Vagina (tissue), 2 donors: ENCODE results near the gene AGR3. TPM values are rescaled to one million over a fixed set of nuclear protein-coding genes. Genes with fewer than 3 reads are reported as not detected.
"Not testable (repeated sequence)": the region's sequence is repeated elsewhere in the genome, so short reads cannot be mapped to it uniquely, and the experiment has no call there.

Source experiments
- DNase-seq, 2 donors: peaks; one replicate each; pipeline ENCODE4 v3.0.0-alpha.2; 2017; ENCODE audit errors: extremely low spot score in 2 of 2
- H3K27ac ChIP-seq: fragments of 200-600 bp; sonication (generic); one replicate; pipeline ENCODE4 v1.5.1; 2019
- H3K27me3 ChIP-seq: fragments of 200-600 bp; sonication (generic); one replicate; pipeline ENCODE4 v1.5.1; 2019
- H3K36me3 ChIP-seq, 2 donors: fragments of 200-600 bp; sonication (generic); one replicate each; pipeline ENCODE4 v1.5.1; 2017 to 2019
- H3K4me1 ChIP-seq: fragments of 200-600 bp; sonication (generic); one replicate; pipeline ENCODE4 v1.5.1; 2019
- H3K4me3 ChIP-seq, 2 donors: fragments of 200-600 bp; sonication (generic); 1 replicate in 1 of 2; 2 replicates in 1 of 2; pipeline ENCODE4 v1.5.1; 2016 to 2019
- H3K9me3 ChIP-seq: fragments of 200-600 bp; sonication (generic); one replicate; pipeline ENCODE4 v1.5.1; 2019
- POLR2A ChIP-seq, 2 donors: fragments of 450-650 bp; IDR thresholded peaks; one replicate each; pipeline ENCODE4 v1.6.1; 2017; ENCODE audit warnings: antibody characterized with exemption in 2 of 2, mild to moderate bottlenecking in 2 of 2, moderate library complexity in 2 of 2
- POLR2AphosphoS5 ChIP-seq, 2 donors: sonication (generic); formaldehyde crosslinking; IDR thresholded peaks; one replicate each; pipeline ENCODE4 v1.9.0; 2017; ENCODE audit warnings: antibody characterized with exemption in 2 of 2, mild to moderate bottlenecking in 2 of 2, low read depth in 1 of 2; ENCODE audit not compliant: insufficient read depth in 1 of 2
- intact Hi-C: fragments of 100-400 bp; cut with DNase I; formaldehyde crosslinking; loops from one replicate; pipeline ENCODE4 v1.15.1; 2023
- total RNA-seq: library from RNA; depleted of rRNA; stranded (reverse); fragments of >200 nt; gene quantifications from one replicate; pipeline ENCODE4 v1.2.3, GENCODE V29; 2016
- TF ChIP-seq, protein P1 (sequence below), 3 experiments: fragments of 450-650 bp in 2 of 3; fragments of 200-600 bp in 1 of 3; sonication (generic) in 1 of 3; IDR thresholded peaks; one replicate each; pipeline ENCODE4 v1.5.1; 2017 to 2019; ENCODE audit warnings: antibody characterized with exemption in 3 of 3, mild to moderate bottlenecking in 2 of 3, moderate library complexity in 2 of 3

The AGR3 gene
- total RNA-seq, 1 donor from 2014 or later, result not detected

- Histone ChIP-seq H3K4me1 (no peaks in the 10 kb centered on the region), H3K9me3 (no peaks in the 10 kb centered on the region), H3K27me3 (no peaks in the 10 kb centered on the region), H3K36me3 (no peaks in the 10 kb centered on the region), H3K27ac (no peak overlapping the region), H3K4me3 (no peak overlapping the region)
- TF ChIP-seq, protein P1, sequence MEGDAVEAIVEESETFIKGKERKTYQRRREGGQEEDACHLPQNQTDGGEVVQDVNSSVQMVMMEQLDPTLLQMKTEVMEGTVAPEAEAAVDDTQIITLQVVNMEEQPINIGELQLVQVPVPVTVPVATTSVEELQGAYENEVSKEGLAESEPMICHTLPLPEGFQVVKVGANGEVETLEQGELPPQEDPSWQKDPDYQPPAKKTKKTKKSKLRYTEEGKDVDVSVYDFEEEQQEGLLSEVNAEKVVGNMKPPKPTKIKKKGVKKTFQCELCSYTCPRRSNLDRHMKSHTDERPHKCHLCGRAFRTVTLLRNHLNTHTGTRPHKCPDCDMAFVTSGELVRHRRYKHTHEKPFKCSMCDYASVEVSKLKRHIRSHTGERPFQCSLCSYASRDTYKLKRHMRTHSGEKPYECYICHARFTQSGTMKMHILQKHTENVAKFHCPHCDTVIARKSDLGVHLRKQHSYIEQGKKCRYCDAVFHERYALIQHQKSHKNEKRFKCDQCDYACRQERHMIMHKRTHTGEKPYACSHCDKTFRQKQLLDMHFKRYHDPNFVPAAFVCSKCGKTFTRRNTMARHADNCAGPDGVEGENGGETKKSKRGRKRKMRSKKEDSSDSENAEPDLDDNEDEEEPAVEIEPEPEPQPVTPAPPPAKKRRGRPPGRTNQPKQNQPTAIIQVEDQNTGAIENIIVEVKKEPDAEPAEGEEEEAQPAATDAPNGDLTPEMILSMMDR (IDR thresholded peaks at IDR 0.05), result no peak
- TF ChIP-seq POLR2A (IDR thresholded peaks at IDR 0.05) (no peak), POLR2AphosphoS5 (IDR thresholded peaks at IDR 0.05; ENCODE audit: insufficient read depth in 1 of 2, low read depth in 1 of 2) (no peak)
- intact Hi-C loops, result no loop called here
- DNase-seq, result no peak
Observed at GRCh38 chr7:16867328-16867727, 14.5 kb downstream of the AGR3 start.

GRCh38 chr7:16853189-16853588 is 28.6 kb downstream of the AGR3 start:
- H3K4me3 ChIP-seq, DNase-seq, H3K4me1 ChIP-seq, H3K9me3 ChIP-seq, intact Hi-C loops, H3K36me3 ChIP-seq, H3K27me3 ChIP-seq, H3K27ac ChIP-seq: not testable (repeated sequence)

DNA sequence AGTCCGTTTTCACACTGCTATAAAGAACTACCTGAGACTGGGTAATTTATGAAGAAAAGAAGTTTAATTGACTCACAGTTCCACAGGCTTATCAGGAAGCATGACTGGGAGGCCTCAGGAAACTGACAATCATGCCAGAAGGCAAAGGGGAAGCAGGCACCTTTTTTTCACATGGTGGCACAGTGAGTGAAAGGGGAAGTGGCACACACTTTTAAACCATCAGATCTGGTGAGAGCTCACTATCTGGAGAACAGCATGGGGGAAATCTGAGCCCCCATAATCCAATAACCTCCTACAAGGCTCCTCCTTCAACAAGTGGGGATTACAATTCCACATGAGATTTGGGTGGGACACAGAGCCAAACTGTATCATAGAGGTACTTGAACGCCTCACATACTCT is 30.0 kb downstream of the AGR3 start:
- no peak overlapping the region for H3K27ac ChIP-seq
- H3K9me3 ChIP-seq, result no peaks in the 10 kb centered on the region
- DNase-seq, result no peak
- H3K36me3 ChIP-seq, result no peaks in the 10 kb centered on the region
- H3K4me1 ChIP-seq, result peaks cover 7% of the 10 kb centered on the region
- H3K4me3 ChIP-seq, result no peak overlapping the region
- H3K27me3 ChIP-seq, result no peaks in the 10 kb centered on the region
- intact Hi-C loops, result no loop called here
- TF ChIP-seq, protein P1 (IDR thresholded peaks at IDR 0.05), result no peak
- TF ChIP-seq POLR2A (IDR thresholded peaks at IDR 0.05), result no peak
- TF ChIP-seq POLR2AphosphoS5 (IDR thresholded peaks at IDR 0.05; ENCODE audit: insufficient read depth in 1 of 2, low read depth in 1 of 2), result no peak

DNA sequence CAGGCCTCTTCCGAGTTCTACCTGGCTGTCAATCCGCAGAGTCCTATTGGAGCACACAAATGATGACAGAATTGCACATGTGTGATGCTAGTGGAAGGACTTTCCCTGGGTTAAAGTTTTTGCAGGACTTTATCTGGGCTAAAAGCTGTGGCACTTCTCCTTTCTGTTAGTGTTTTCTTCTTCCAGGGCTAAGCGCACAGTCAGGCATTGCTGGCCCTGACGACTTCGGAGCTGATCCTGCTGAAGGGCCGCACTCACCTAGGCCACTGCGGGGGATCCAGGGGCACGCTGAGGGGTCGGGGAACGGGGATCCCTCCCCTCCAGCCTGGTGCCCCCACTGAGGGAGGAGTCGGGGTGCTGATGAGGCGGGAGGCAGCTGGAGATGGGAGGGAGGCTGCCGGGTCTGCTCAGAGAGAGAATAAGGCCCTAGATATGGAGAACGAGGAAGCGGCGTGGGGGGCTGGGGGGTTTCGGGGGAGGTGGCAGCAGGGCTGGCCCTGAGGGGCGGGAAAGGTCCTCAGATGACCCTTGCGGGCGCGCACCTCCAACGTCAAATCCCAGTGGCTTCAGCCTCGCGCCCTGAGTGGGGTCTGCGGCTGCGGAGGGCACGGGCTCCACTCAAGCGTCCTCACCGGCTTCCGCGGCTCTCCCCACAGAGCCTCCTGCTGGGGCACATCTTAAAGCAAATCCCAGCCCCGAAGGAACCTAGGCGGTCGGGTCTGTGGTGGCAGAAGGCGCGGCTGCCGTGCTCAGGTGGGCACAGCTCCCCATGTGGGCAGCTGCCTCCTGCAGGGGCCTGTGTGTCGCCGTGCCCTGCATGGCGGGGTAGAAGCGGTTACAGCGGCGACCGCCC is 30.9 kb downstream of the AGR3 start:
- H3K9me3 ChIP-seq, result no peaks in the 10 kb centered on the region
- H3K4me1 ChIP-seq, result peaks cover 14% of the 10 kb centered on the region
- H3K27me3 ChIP-seq, result no peaks in the 10 kb centered on the region
- no peak overlapping the region for H3K4me3 ChIP-seq
- no peak overlapping the region for H3K27ac ChIP-seq
- intact Hi-C loops, result no loop called here
- TF ChIP-seq, protein P1 (IDR thresholded peaks at IDR 0.05), result no peak
- no peak for TF ChIP-seq POLR2AphosphoS5 (IDR thresholded peaks at IDR 0.05; ENCODE audit: insufficient read depth in 1 of 2, low read depth in 1 of 2)
- TF ChIP-seq POLR2A (IDR thresholded peaks at IDR 0.05), result no peak
- no peak for DNase-seq
- H3K36me3 ChIP-seq, result no peaks in the 10 kb centered on the region

GRCh38 chr7:16849296-16850148 is 32.3 kb downstream of the AGR3 start:
- Histone ChIP-seq H3K4me1 (peaks cover 14% of the 10 kb centered on the region), H3K4me3 (no peak overlapping the region), H3K9me3 (no peaks in the 10 kb centered on the region), H3K36me3 (no peaks in the 10 kb centered on the region), H3K27ac (no peak overlapping the region), H3K27me3 (no peaks in the 10 kb centered on the region)
- intact Hi-C loops, result no loop called here
- DNase-seq, result no peak
- TF ChIP-seq, protein P1 (IDR thresholded peaks at IDR 0.05), result no peak
- TF ChIP-seq POLR2A (IDR thresholded peaks at IDR 0.05), result no peak
